ENCODE results near the gene HLA-DQB1.
A peak's percentile ranks its signal among the peaks of the same experiment; 100 is the strongest.
"Not testable (repeated sequence)": the region's sequence is repeated elsewhere in the genome, so short reads cannot be mapped to it uniquely, and the experiment has no call there.

The HLA-DQB1 gene

GRCh38 chr6:32662099-32662498, 4.4 kb downstream of the HLA-DQB1 start:
- no peak for DNase-seq (ENCODE audit: low spot score)

GRCh38 chr6:32659856-32660595, 6.4 kb downstream of the HLA-DQB1 start:
- DNase-seq (ENCODE audit: low spot score), result no peak

GRCh38 chr6:32658268-32658897, 8.1 kb downstream of the HLA-DQB1 start:
- no peak for DNase-seq (ENCODE audit: low spot score)

GRCh38 chr6:32657819-32658218, 8.6 kb downstream of the HLA-DQB1 start:
- DNase-seq (ENCODE audit: low spot score), result not testable (repeated sequence)

GRCh38 chr6:32657329-32657728, 9.1 kb downstream of the HLA-DQB1 start:
- not testable (repeated sequence) for DNase-seq (ENCODE audit: low spot score)

- no peak for DNase-seq (ENCODE audit: low spot score)
Observed at GRCh38 chr6:32655203-32655710, 11.2 kb downstream of the HLA-DQB1 start.

- DNase-seq (ENCODE audit: low spot score), result no peak
Observed at GRCh38 chr6:32645047-32645703, 21.3 kb downstream of the HLA-DQB1 start.

- DNase-seq (ENCODE audit: low spot score), result no peak
Observed at GRCh38 chr6:32643904-32644303, 22.6 kb downstream of the HLA-DQB1 start.

- DNase-seq (ENCODE audit: low spot score), result no peak
Observed at GRCh38 chr6:32642720-32643106, 23.7 kb downstream of the HLA-DQB1 start.

GRCh38 chr6:32641785-32642719, 24.4 kb downstream of the HLA-DQB1 start:
- DNase-seq (ENCODE audit: low spot score), result not testable (repeated sequence)

- DNase-seq (ENCODE audit: low spot score), result no peak
Observed at GRCh38 chr6:32641122-32641521, 25.3 kb downstream of the HLA-DQB1 start.

- no peak for DNase-seq (ENCODE audit: low spot score)
Observed at GRCh38 chr6:32639440-32640394, 26.7 kb downstream of the HLA-DQB1 start.

- no peak for DNase-seq (ENCODE audit: low spot score)
Observed at GRCh38 chr6:32638532-32639219, 27.8 kb downstream of the HLA-DQB1 start.

- DNase-seq (ENCODE audit: low spot score), result no peak
Observed at GRCh38 chr6:32637883-32638282, 28.6 kb downstream of the HLA-DQB1 start.

- peak; percentile 35 for DNase-seq (ENCODE audit: low spot score)
Observed at GRCh38 chr6:32637219-32637880, 29.1 kb downstream of the HLA-DQB1 start, which contains the start of gene HLA-DQA1. Gene HLA-DQA1 (plus strand): TSS chr6:32637406. CDS start chr6:32637459, 53 bp downstream.

GRCh38 chr6:32635526-32636123, 30.8 kb downstream of the HLA-DQB1 start:
- no peak for DNase-seq (ENCODE audit: low spot score)

GRCh38 chr6:32629793-32630192, 36.7 kb downstream of the HLA-DQB1 start:
- not testable (repeated sequence) for DNase-seq (ENCODE audit: low spot score)

GRCh38 chr6:32627831-32628230, 38.6 kb downstream of the HLA-DQB1 start:
- peak; percentile 48 for DNase-seq (ENCODE audit: low spot score)

- DNase-seq (ENCODE audit: low spot score), result no peak
Observed at GRCh38 chr6:32627249-32627648, 39.2 kb downstream of the HLA-DQB1 start.

Data from activated CD4-positive, alpha-beta T cell treated with anti-CD3 and anti-CD28 coated beads, Interleukin-2, Interleukin-4, amounts not matched to agents 100 ng/mL and 50 ng/mL, durations not matched to agents 16 hours and 8 hours (primary cell).